ENCODE results near the gene REEP2.

DNA sequence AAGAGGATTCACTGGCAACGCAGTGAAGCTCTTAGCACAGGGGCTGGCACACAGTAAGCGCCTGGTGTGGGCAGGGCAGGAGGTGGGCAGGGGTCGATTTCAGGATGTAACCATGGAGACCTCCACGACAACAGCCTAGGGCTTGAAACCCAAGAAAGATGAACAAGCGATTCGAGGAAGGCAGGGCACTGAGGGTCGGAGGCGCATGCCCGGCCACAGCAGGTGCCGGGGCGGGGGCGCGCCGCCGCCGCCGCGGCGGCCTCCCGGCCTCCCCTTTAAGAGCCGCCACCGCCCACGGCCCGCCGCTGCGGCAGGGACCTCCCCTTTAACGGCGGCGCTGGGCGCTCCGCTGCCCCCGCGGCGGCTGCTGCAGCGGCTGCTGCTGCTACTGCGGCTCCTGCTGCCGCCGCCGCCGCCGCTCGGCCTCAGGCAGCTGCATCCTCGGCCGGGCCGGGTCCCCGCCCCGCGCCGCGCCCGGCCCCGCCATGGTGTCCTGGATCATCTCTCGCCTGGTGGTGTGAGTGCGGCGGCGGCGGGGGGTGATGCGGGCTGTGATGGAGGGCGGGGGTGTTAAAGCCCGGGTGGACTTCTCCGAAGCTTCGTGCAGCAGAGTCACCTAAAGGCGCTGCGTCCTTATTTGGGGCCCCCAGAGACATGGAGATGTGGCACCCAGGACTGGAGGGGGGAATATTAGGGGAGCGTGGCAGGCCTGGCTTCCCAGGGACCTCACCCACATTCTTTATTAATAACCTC is at the start of gene REEP2:
- no peak for TF ChIP-seq POLR2A (IDR thresholded peaks at IDR 0.05)
- TF ChIP-seq CTCF (IDR thresholded peaks at IDR 0.05) = no peak

Data from heart left ventricle (tissue), 13 donors.